Choroid plexus epithelial cell (primary cell): ENCODE measurements around the gene CACNA1I.
"Not testable (repeated sequence)": the region's sequence is repeated elsewhere in the genome, so short reads cannot be mapped to it uniquely, and the experiment has no call there.

Experiments
- DNase-seq: peaks from one replicate; pipeline ENCODE4 v3.0.0-alpha.2; 2010; ENCODE audit warnings: low read depth
- H3K4me3 ChIP-seq: 2 replicates; pipeline ENCODE4 v1.5.1; 2011; ENCODE audit warnings: low read depth, mild to moderate bottlenecking, control low read depth, low read length, moderate library complexity
- CTCF ChIP-seq: conservative IDR thresholded peaks from 2 replicates; pipeline ENCODE4 v1.5.1; 2011; ENCODE audit warnings: low read depth, mild to moderate bottlenecking, control low read depth, inconsistent platforms, low read length, moderate library complexity

Gene CACNA1I

GRCh38 chr22:39729141-39729934 is 158.8 kb downstream of the CACNA1I start:
- no peak overlapping the region for H3K4me3 ChIP-seq
- no peak for TF ChIP-seq CTCF
- DNase-seq, result no peak

- TF ChIP-seq CTCF, result no peak
- no peak overlapping the region for H3K4me3 ChIP-seq
- DNase-seq, result no peak
Observed at GRCh38 chr22:39731481-39731880, 160.9 kb downstream of the CACNA1I start.

GRCh38 chr22:39731881-39732555 is 161.5 kb downstream of the CACNA1I start:
- no peak for TF ChIP-seq CTCF
- DNase-seq, result no peak

GRCh38 chr22:39732625-39733024 is 162.1 kb downstream of the CACNA1I start:
- H3K4me3 ChIP-seq, result no peak overlapping the region
- DNase-seq, result no peak
- TF ChIP-seq CTCF, result no peak

More at GRCh38 chr22:39731881-39732555, 161.5 kb downstream of the CACNA1I start:
- H3K4me3 ChIP-seq, result no peak overlapping the region

GRCh38 chr22:39733191-39733590 is 162.6 kb downstream of the CACNA1I start:
- no peak overlapping the region for H3K4me3 ChIP-seq
- TF ChIP-seq CTCF, result no peak
- no peak for DNase-seq

- not testable (repeated sequence) for H3K4me3 ChIP-seq, DNase-seq
Observed at GRCh38 chr22:39734046-39734445, 163.5 kb downstream of the CACNA1I start.

- no peak for DNase-seq
- H3K4me3 ChIP-seq, result no peak overlapping the region
- no peak for TF ChIP-seq CTCF
Observed at GRCh38 chr22:39734866-39735265, 164.3 kb downstream of the CACNA1I start.
